NCI-H748 (cell line): Measurements from ENCODE around the gene CBLN4.

Experiments
- DNase-seq: peaks from one replicate; lab custom pipeline; 2025; ENCODE audit not compliant: unreplicated experiment; lab: John Stamatoyannopoulos, UW

CBLN4 gene

DNA sequence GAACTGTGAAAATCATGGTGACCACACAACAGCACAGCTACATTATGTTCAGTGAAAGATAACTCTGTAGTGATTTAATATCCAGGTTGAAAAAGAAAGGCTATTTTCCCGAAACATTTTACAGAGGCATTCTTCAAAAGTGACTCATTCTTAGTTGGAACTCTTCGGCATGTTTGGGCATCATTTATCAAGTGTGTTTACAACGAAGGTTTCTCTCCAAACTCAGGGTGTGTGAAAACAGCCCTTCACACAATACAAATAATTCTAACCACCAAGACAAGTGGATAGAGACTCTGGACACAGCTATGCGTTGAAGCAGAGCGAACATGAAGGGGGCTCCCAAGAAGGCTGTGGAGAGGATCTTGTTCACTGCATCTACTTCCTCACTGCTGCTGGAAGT is 57.6 kb downstream of the CBLN4 start:
- DNase-seq = no peak
